ENCODE measurements around the gene HMCES. TPM values are rescaled to one million over a fixed set of nuclear protein-coding genes. Genes with fewer than 3 reads are reported as not detected.

The HMCES gene
- total RNA-seq, 2 donors from 2014 or later: 45.0 to 53.7 TPM

DNA sequence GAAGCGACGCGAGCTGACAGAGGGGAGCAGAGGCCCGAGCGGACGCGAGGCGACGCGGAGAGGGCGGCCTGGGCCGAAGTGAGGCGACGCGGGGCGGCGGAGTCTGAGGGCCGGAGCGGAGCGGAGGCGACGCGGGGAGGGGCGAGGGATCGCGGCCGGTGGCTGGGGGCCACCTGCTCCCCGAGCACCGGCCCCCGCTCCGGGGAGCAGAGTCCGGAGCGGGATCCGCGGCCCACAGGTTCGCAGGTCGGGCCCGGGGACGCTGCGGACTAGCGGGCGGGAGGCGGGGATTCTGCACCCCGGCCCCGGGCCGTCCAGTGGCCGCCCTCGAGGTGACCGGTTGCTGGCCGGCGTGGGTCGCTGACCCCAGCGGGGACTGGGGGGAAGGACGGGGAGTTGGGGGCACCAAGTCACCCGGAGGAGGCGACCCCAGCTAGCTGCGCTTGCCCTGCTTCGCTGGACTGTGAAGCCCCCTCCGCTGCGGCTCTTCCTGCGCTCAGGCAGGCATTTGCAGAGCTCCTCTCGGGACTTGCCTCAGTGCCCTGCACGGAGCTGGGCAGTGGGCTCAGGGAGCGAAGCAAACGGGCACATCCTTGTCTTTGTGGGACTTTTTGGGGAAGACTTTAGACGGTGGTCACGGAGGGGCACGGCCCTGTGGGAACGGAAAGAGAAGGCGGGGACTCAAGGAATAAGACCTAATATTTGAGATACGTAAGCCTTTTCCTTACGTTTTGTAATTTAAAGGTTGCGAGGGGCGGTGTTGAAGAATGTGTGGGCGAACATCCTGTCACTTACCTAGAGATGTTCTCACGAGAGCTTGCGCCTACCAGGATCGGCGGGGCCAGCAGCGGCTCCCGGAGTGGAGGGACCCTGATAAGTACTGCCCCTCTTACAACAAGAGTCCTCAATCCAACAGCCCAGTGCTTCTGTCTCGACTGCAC is 566 bp downstream of the HMCES start:
- Histone ChIP-seq H3K27ac (peak overlapping the region; percentile 80), H3K4me3 (peak overlapping the region; percentile 74), H3K9ac (ENCODE audit: low read depth in 2 of 2, low read length in 2 of 2) (peak overlapping the region; percentile 83 to 90), H3K27me3 (no peaks in the 10 kb centered on the region), H3K9me3 (no peaks in the 10 kb centered on the region), H3K36me3 (no peaks in the 10 kb centered on the region), H3K4me1 (peaks cover 7% of the 10 kb centered on the region)
- peak; percentile 40 for DNase-seq
- TF ChIP-seq, protein P1, sequence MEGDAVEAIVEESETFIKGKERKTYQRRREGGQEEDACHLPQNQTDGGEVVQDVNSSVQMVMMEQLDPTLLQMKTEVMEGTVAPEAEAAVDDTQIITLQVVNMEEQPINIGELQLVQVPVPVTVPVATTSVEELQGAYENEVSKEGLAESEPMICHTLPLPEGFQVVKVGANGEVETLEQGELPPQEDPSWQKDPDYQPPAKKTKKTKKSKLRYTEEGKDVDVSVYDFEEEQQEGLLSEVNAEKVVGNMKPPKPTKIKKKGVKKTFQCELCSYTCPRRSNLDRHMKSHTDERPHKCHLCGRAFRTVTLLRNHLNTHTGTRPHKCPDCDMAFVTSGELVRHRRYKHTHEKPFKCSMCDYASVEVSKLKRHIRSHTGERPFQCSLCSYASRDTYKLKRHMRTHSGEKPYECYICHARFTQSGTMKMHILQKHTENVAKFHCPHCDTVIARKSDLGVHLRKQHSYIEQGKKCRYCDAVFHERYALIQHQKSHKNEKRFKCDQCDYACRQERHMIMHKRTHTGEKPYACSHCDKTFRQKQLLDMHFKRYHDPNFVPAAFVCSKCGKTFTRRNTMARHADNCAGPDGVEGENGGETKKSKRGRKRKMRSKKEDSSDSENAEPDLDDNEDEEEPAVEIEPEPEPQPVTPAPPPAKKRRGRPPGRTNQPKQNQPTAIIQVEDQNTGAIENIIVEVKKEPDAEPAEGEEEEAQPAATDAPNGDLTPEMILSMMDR (IDR thresholded peaks at IDR 0.05): no peak
- intact Hi-C loops (cut with DNase I): no loop called here

DNA sequence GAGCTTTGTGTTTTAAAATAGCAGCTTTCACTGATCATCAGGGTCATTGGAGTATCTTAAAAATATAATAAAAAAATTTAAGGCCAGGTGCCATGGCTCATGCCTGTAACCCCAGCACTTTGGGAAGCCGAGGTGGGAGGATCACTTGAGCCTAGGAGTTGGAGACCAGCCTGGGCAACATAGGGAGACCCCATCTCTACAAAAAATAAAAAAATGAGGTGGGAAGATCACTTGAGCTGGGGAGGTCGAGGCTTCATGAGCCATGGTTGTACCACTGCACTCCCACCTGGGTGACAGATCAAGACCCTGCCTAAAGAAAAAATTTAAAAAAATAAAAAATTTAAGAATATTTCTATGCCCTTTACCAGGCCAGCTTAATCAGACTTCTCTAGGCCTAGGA is 1.5 kb downstream of the HMCES start:
- intact Hi-C loops (cut with DNase I): no loop called here
- Histone ChIP-seq H3K9ac (ENCODE audit: low read depth in 2 of 2, low read length in 2 of 2) (peak overlapping the region in 1 of 2 donors; percentile 90), H3K27ac (no peak overlapping the region), H3K4me1 (peaks cover 7% of the 10 kb centered on the region), H3K4me3 (no peak overlapping the region), H3K9me3 (no peaks in the 10 kb centered on the region), H3K36me3 (no peaks in the 10 kb centered on the region), H3K27me3 (no peaks in the 10 kb centered on the region)
- TF ChIP-seq, protein P1 (IDR thresholded peaks at IDR 0.05): no peak
- DNase-seq: no peak

DNA sequence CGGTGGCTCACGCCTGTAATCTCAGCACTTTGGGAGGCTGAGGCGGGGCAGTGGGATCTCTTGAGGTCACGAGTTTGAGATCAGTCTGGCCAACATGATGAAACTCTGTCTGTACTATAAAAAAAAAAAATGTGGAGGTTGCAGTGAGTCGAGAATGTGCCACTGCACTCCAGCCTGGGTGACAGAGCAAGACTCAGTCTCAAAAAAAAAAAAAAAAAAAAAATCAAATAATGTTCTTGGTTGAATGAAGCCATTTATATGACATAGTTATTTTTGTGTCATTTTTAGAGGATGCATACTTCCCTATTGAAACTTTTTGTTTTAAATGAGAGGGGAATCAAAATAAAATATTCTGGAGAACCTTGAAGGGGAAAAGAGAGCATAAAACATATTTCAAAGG is 3.1 kb downstream of the HMCES start:
- TF ChIP-seq, protein P1 (IDR thresholded peaks at IDR 0.05): no peak
- Histone ChIP-seq H3K27ac (no peak overlapping the region), H3K9ac (ENCODE audit: low read depth in 2 of 2, low read length in 2 of 2) (no peak overlapping the region), H3K4me3 (no peak overlapping the region), H3K9me3 (no peaks in the 10 kb centered on the region), H3K27me3 (no peaks in the 10 kb centered on the region), H3K36me3 (no peaks in the 10 kb centered on the region), H3K4me1 (peaks cover 7% of the 10 kb centered on the region)
- intact Hi-C loops (cut with DNase I): no loop called here
- DNase-seq: no peak

DNA sequence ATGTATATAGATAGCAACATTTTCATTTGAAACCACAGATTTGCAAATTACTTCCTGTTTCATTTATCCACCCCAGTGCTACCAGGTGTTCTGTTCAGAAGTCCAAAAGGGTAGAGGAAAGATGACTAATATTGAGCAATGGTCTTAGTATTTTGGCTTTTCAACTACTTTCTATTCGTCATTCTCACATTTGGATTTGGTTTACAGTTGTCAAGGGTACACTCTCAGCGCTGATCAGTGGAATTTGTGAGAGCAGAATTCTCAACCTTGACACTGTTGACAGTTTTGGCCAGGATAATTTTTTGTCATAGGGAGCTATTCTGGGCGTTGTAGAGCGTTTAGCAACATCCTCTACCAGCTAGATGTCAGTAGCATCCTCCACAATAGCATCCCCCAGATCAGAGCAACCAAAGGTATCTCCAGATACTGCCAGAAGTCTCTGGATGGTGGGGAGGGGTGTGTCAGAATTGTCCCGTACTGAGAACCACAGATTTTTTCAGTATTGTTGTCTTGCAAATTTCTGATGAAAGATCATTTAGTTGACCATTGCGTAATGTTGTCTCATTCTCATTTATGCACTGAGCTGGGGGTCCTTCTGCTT is 4.2 kb downstream of the HMCES start:
- Histone ChIP-seq H3K36me3 (no peaks in the 10 kb centered on the region), H3K4me3 (no peak overlapping the region), H3K27me3 (no peaks in the 10 kb centered on the region), H3K4me1 (peaks cover 3% of the 10 kb centered on the region), H3K9me3 (no peaks in the 10 kb centered on the region), H3K9ac (ENCODE audit: low read depth in 2 of 2, low read length in 2 of 2) (no peak overlapping the region), H3K27ac (no peak overlapping the region)
- TF ChIP-seq, protein P1 (IDR thresholded peaks at IDR 0.05): no peak
- intact Hi-C loops (cut with DNase I): no loop called here
- no peak for DNase-seq

DNA sequence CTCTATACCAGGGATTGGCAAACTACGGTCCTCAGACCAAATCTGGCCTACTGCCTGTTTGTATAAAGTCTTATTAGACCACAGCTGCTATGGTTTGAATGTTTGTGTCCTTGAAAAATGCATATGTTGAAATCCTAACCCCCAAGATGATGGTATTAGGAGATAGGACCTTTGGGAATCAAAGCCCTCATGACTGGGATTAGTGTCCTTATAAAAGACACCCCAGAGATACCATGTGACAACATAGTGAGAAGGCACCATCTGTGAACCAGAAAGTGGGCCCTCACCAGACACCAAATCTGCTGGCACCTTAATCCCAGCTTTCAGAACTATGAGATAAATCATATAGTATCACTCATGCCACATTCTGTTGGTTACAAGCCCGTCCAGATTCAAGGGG is 7.4 kb downstream of the HMCES start:
- H3K4me1 ChIP-seq: no peaks in the 10 kb centered on the region
- intact Hi-C loops (cut with DNase I): no loop called here

More for the DNA sequence above, 7.4 kb downstream of the HMCES start:
- DNase-seq: no peak
- Histone ChIP-seq H3K27me3 (no peaks in the 10 kb centered on the region), H3K9me3 (no peaks in the 10 kb centered on the region), H3K36me3 (no peaks in the 10 kb centered on the region), H3K27ac (no peak overlapping the region), H3K9ac (ENCODE audit: low read depth in 2 of 2, low read length in 2 of 2) (no peak overlapping the region), H3K4me3 (no peak overlapping the region)
- TF ChIP-seq, protein P1 (IDR thresholded peaks at IDR 0.05): no peak

All from colonic mucosa (tissue), 4 donors.